ENCODE data around the gene TSPAN4.

The TSPAN4 gene

DNA sequence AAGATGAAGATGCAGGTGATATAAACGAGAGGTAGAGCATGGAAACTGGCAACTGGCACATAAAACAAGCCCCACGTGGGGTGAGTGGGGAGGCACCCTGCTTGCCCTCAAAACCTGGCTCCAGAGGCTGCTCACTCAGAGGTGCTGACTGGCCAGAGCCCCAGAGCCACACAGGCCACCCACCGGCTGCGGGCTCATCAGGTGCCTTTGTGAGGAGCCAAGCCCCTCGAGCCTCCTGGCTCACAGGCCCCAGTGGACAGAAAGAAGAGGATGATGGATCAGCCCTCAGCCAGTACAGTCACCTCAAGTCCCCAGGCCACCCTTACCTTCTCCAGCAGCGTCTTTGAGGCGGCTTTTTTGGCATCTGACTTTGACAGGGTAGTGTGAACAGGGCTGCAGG lies 61.7 kb downstream of the TSPAN4 start:
- FAIRE-seq: no peak
- TF ChIP-seq, protein P1, sequence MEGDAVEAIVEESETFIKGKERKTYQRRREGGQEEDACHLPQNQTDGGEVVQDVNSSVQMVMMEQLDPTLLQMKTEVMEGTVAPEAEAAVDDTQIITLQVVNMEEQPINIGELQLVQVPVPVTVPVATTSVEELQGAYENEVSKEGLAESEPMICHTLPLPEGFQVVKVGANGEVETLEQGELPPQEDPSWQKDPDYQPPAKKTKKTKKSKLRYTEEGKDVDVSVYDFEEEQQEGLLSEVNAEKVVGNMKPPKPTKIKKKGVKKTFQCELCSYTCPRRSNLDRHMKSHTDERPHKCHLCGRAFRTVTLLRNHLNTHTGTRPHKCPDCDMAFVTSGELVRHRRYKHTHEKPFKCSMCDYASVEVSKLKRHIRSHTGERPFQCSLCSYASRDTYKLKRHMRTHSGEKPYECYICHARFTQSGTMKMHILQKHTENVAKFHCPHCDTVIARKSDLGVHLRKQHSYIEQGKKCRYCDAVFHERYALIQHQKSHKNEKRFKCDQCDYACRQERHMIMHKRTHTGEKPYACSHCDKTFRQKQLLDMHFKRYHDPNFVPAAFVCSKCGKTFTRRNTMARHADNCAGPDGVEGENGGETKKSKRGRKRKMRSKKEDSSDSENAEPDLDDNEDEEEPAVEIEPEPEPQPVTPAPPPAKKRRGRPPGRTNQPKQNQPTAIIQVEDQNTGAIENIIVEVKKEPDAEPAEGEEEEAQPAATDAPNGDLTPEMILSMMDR (IDR thresholded peaks at IDR 0.05; ENCODE audit: insufficient read depth, missing control alignments): no peak
- DNase-seq (ENCODE audit: insufficient read length, low spot score): no peak

DNA sequence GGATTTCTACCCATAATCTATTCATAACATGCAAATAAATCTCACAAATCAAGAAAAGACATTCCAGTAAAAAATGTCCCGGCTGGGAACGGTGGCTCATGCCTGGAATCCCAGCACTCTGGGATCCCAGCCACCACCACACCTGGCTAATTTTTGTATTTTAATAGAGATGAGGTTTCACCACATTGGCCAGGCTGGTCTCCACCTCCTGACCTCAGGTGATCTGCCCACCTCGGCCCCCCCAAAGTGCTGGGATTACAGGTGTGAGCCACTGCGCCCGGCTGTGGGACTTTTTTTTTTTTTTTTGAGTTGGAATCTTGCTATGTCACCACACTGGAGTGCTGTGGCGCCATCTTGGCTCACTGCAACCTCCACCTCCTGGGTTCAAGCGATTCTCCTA lies 63.3 kb downstream of the TSPAN4 start:
- no peak for FAIRE-seq

DNA sequence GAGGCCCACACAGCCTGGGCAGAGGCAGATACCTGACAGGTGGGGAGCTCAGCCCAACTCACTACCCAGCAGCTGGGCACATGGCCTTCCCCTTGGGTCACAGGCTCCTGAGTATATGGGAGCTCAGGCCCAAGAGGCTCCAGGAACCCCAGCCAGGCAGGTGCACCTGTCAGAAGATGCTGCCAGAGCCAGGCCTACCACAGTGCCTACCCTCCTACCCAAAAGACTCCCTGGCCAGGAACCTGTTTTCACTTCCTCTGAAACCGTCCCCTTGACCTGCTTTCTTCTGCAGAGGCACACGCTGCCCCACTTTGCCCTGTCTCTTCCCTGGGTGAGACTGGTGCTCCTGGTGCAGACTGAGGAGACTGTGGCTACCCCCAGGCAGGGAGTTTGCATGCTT lies 65.0 kb downstream of the TSPAN4 start:
- DNase-seq (ENCODE audit: insufficient read length, low spot score) (no peak), FAIRE-seq (no peak)
- TF ChIP-seq, protein P1 (IDR thresholded peaks at IDR 0.05; ENCODE audit: insufficient read depth, missing control alignments): no peak

More for the DNA sequence above, 63.3 kb downstream of the TSPAN4 start:
- TF ChIP-seq, protein P1 (IDR thresholded peaks at IDR 0.05; ENCODE audit: insufficient read depth, missing control alignments): no peak
- no peak for DNase-seq (ENCODE audit: insufficient read length, low spot score)

DNA sequence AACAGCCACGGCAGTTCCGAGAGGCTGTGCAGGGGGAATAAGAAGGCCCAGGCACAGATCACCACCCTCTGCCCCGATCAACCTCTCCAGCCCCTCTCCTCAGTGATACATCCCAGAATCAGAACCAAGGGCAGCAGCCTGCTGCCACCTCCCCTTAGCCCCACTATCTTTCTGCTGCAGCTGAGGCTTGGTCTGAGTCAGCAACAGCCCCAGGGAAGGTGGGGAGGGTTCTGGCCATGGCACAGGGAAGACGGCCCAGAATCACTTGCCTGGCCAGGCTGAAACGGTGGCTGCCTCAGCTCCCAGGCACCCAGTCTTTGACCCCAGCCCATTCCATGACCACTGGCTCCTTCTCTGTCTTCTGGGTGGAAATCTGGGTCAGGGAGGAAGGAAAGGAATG lies 65.6 kb downstream of the TSPAN4 start:
- FAIRE-seq (no peak), DNase-seq (ENCODE audit: insufficient read length, low spot score) (no peak)
- TF ChIP-seq, protein P1 (IDR thresholded peaks at IDR 0.05; ENCODE audit: insufficient read depth, missing control alignments): no peak

DNA sequence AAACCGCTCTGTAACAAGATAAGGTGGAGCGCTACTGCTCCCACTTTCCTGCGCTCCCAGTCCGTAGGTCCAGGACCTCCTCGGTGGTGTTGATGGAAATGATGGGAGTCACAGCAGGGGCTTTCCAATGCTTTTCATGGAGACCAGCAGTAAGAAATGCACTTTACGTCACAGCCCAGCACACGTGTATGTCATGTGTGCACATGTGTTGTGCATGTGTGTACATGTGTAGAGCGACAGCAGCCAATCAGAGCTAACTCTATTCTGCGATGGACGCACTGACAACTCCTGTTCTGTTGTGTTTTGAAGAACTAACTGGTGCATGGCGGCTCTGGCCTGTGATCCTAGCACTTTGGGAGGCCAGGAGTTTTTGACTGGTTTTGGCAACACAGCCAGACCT lies 66.8 kb downstream of the TSPAN4 start:
- TF ChIP-seq, protein P1 (IDR thresholded peaks at IDR 0.05; ENCODE audit: insufficient read depth, missing control alignments): no peak
- FAIRE-seq: no peak

DNA sequence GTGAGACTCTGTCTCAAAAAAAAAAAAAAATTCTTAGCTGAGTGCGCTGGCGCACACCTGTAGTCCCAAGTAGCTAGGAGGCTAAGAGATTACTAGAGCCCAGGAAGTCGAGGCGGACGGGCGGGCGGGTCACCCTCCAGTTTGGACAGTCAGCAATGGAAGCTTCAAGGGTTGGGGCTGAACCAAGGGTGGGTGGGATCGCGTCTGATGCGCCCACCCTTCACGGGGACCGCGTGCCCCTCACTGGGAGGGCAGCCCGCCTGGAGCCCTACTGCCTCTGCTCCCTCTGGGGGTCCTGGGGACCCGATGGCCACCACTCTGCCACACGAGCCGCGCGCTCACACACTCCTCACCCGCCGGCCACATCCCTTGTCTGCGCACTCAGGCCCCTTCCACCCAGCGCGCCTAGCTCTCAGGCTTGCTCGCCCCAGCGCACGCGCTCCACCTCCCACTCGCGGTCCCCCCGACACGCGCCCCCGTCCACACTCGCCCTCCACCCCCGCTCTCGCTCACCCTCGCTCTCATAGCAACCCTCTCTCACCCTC lies 67.5 kb downstream of the TSPAN4 start:
- DNase-seq (ENCODE audit: insufficient read length, low spot score): no peak
- TF ChIP-seq, protein P1 (IDR thresholded peaks at IDR 0.05; ENCODE audit: insufficient read depth, missing control alignments): no peak

More for the DNA sequence above, 66.8 kb downstream of the TSPAN4 start:
- no peak for DNase-seq (ENCODE audit: insufficient read length, low spot score)

DNA sequence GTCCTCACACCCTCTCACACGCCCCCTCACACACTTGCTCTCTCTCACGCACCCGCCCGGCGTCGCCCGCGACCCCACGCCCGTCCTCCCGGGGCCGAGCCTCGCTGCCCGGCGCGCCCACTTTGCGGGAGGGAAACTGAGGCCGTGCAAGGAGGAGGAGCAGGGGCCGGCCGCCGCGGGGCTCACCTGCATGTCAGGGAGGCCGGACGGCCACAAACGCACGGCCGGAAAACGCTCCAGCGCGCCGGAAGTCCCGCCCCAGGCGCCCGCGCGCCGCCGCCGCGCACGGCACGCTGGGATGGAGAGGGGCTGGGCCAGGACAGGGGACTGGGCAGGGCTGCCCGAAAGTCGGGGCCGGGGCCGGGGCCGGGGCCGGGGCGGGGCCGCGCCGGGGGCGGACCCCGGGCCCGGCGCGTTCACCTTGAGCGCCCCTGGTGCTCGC lies 68.0 kb downstream of the TSPAN4 start, which contains the start of gene CHID1:
Gene CHID1, minus strand, starts transcription at position 222 of the 442 bp plus-strand sequence. CDS start 5,994 bp downstream, outside the sequence.
- FAIRE-seq (no peak), DNase-seq (ENCODE audit: insufficient read length, low spot score) (peak; percentile 84)
- TF ChIP-seq, protein P1 (IDR thresholded peaks at IDR 0.05; ENCODE audit: insufficient read depth, missing control alignments): peak; percentile 6

More for the DNA sequence above, 67.5 kb downstream of the TSPAN4 start:
- FAIRE-seq: no peak
